Stimulated activated CD4-positive, alpha-beta T cell treated with anti-CD3 and anti-CD28 coated beads, Interleukin-1b, Interleukin-23, amount 100 ng/mL, for 48 hours (primary cell): ENCODE data around the gene PREP.

ENCODE experiments used
- DNase-seq: peaks from one replicate; pipeline ENCODE4 v3.0.0-alpha.2; 2020

PREP gene

GRCh38 chr6:105336986-105337385 lies 65.9 kb downstream of the PREP start:
- no peak for DNase-seq

GRCh38 chr6:105332576-105332975 lies 70.3 kb downstream of the PREP start:
- DNase-seq: no peak

- DNase-seq: no peak
Measured at GRCh38 chr6:105331927-105332326, 71.0 kb downstream of the PREP start.

- DNase-seq: no peak
Measured at GRCh38 chr6:105330913-105331312, 72.0 kb downstream of the PREP start.

- no peak for DNase-seq
Measured at GRCh38 chr6:105330364-105330763, 72.5 kb downstream of the PREP start.

- DNase-seq: no peak
Measured at GRCh38 chr6:105326833-105327770, 75.8 kb downstream of the PREP start.

- no peak for DNase-seq
Measured at GRCh38 chr6:105326216-105326615, 76.7 kb downstream of the PREP start.

- no peak for DNase-seq
Measured at GRCh38 chr6:105324386-105324950, 78.4 kb downstream of the PREP start.

GRCh38 chr6:105322499-105323225 lies 80.2 kb downstream of the PREP start:
- no peak for DNase-seq

- DNase-seq: no peak
Measured at GRCh38 chr6:105321728-105322127, 81.2 kb downstream of the PREP start.

- DNase-seq: no peak
Measured at GRCh38 chr6:105321207-105321606, 81.7 kb downstream of the PREP start.

GRCh38 chr6:105320765-105321164 lies 82.1 kb downstream of the PREP start:
- DNase-seq: no peak

GRCh38 chr6:105320271-105320670 lies 82.6 kb downstream of the PREP start:
- no peak for DNase-seq

- no peak for DNase-seq
Measured at GRCh38 chr6:105319331-105319730, 83.6 kb downstream of the PREP start.

GRCh38 chr6:105318660-105319059 lies 84.2 kb downstream of the PREP start:
- no peak for DNase-seq

- DNase-seq: no peak
Measured at GRCh38 chr6:105317607-105318533, 85.0 kb downstream of the PREP start.

- DNase-seq: no peak
Measured at GRCh38 chr6:105313211-105313610, 89.7 kb downstream of the PREP start.

GRCh38 chr6:105310947-105311346 lies 91.9 kb downstream of the PREP start:
- no peak for DNase-seq

GRCh38 chr6:105310371-105310770 lies 92.5 kb downstream of the PREP start:
- DNase-seq: no peak

- no peak for DNase-seq
Measured at GRCh38 chr6:105308840-105309239, 94.0 kb downstream of the PREP start.

- DNase-seq: no peak
Measured at GRCh38 chr6:105305521-105305920, 97.4 kb downstream of the PREP start.

- DNase-seq: no peak
Measured at GRCh38 chr6:105304825-105305224, 98.1 kb downstream of the PREP start.

- no peak for DNase-seq
Measured at GRCh38 chr6:105304366-105304765, 98.5 kb downstream of the PREP start.
